ENCODE data around the gene C16orf95. TPM values are rescaled to one million over a fixed set of nuclear protein-coding genes. Genes with fewer than 3 reads are reported as not detected.

The C16orf95 gene
- total and polyA plus RNA-seq, 7 donors: 0.36 to 6.6 (median 2.2) TPM; not detected in 1

GRCh38 chr16:87336434-87337240, 19.4 kb upstream of the C16orf95 start:
- H3K36me3 ChIP-seq: peaks cover 22 to 80% (median 51%) of the 10 kb centered on the region in 4 donors
- no peak overlapping the region for H3K4me3 ChIP-seq
- WGBS, 2 donors: 82 to 94% methylated on average over 19 of the region's 19 CpGs

GRCh38 chr16:87335625-87336433, 18.6 kb upstream of the C16orf95 start:
- H3K9me3 ChIP-seq: no peaks in the 10 kb centered on the region
- no peak overlapping the region for H3K27ac ChIP-seq
- H3K4me3 ChIP-seq: no peak overlapping the region
- no peaks in the 10 kb centered on the region for H3K27me3 ChIP-seq
- WGBS, 2 donors: 92 to 93% methylated on average over 19 of the region's 19 CpGs
- intact Hi-C loops (cut with DNase I): no loop called here
- peaks cover 0 to 13% (median 4%) of the 10 kb centered on the region in 4 donors for H3K4me1 ChIP-seq
- DNase-seq: no peak
- peaks cover 21 to 80% (median 55%) of the 10 kb centered on the region in 4 donors for H3K36me3 ChIP-seq
- TF ChIP-seq CTCF (IDR thresholded peaks at IDR 0.05): no peak
- TF ChIP-seq EP300 (IDR thresholded peaks at IDR 0.05): no peak
- no peak for TF ChIP-seq POLR2A (IDR thresholded peaks at IDR 0.05)
- TF ChIP-seq POLR2AphosphoS5 (IDR thresholded peaks at IDR 0.05): no peak

More at GRCh38 chr16:87336434-87337240, 19.4 kb upstream of the C16orf95 start:
- Histone ChIP-seq H3K27ac (no peak overlapping the region), H3K27me3 (no peaks in the 10 kb centered on the region), H3K4me1 (peaks cover 0 to 13% (median 4%) of the 10 kb centered on the region in 4 donors), H3K9me3 (no peaks in the 10 kb centered on the region)
- DNase-seq: no peak
- intact Hi-C loops (cut with DNase I): no loop called here
- TF ChIP-seq EP300 (IDR thresholded peaks at IDR 0.05) (no peak), POLR2A (IDR thresholded peaks at IDR 0.05) (no peak), CTCF (IDR thresholded peaks at IDR 0.05) (no peak), POLR2AphosphoS5 (IDR thresholded peaks at IDR 0.05) (no peak)

- Histone ChIP-seq H3K4me1 (peaks cover 0 to 13% (median 4%) of the 10 kb centered on the region in 4 donors), H3K27ac (no peak overlapping the region), H3K36me3 (peaks cover 25 to 82% (median 63%) of the 10 kb centered on the region in 4 donors), H3K27me3 (no peaks in the 10 kb centered on the region), H3K9me3 (no peaks in the 10 kb centered on the region), H3K4me3 (no peak overlapping the region)
- no peak for DNase-seq
- 92 to 93% methylated on average over 29 of the region's 29 CpGs for WGBS, 2 donors
- TF ChIP-seq EP300 (IDR thresholded peaks at IDR 0.05) (no peak), POLR2AphosphoS5 (IDR thresholded peaks at IDR 0.05) (no peak), CTCF (IDR thresholded peaks at IDR 0.05) (no peak), POLR2A (IDR thresholded peaks at IDR 0.05) (no peak)
- intact Hi-C loops (cut with DNase I): no loop called here
Observed at GRCh38 chr16:87334651-87335624, 17.7 kb upstream of the C16orf95 start.

GRCh38 chr16:87333581-87334331, 16.6 kb upstream of the C16orf95 start:
- no peak overlapping the region for H3K27ac ChIP-seq

More at GRCh38 chr16:87333581-87334331, 16.6 kb upstream of the C16orf95 start:
- DNase-seq: no peak
- Histone ChIP-seq H3K27me3 (no peaks in the 10 kb centered on the region), H3K4me3 (no peak overlapping the region), H3K36me3 (peaks cover 28 to 82% (median 65%) of the 10 kb centered on the region in 4 donors), H3K9me3 (no peaks in the 10 kb centered on the region), H3K4me1 (peaks cover 0 to 13% (median 4%) of the 10 kb centered on the region in 4 donors)
- intact Hi-C loops (cut with DNase I): no loop called here
- TF ChIP-seq CTCF (IDR thresholded peaks at IDR 0.05) (no peak), EP300 (IDR thresholded peaks at IDR 0.05) (no peak), POLR2A (IDR thresholded peaks at IDR 0.05) (no peak), POLR2AphosphoS5 (IDR thresholded peaks at IDR 0.05) (no peak)
- 95% methylated on average over 41 of the region's 41 CpGs for WGBS, 2 donors

Data from sigmoid colon (tissue), 7 donors.